HG03039 (cell line): ENCODE measurements around the gene DUSP10.

Source experiments
- ATAC-seq: cut with Tn5 transposase; IDR thresholded peaks from one replicate; pipeline ENCODE4 v1.9.1; 2021; ENCODE audit warnings: mild to moderate bottlenecking, moderate library complexity; ENCODE audit not compliant: unreplicated experiment

Gene DUSP10

GRCh38 chr1:221696027-221696426 is 45.9 kb downstream of the DUSP10 start:
- ATAC-seq, result no peak

- ATAC-seq, result no peak
These were observed 46.6 kb downstream of the DUSP10 start for GRCh38 chr1:221695301-221695700.

- ATAC-seq, result no peak
These were observed 47.8 kb downstream of the DUSP10 start for GRCh38 chr1:221694109-221694508.

- no peak for ATAC-seq
These were observed 48.8 kb downstream of the DUSP10 start for GRCh38 chr1:221693087-221693486.

GRCh38 chr1:221692643-221693042 is 49.2 kb downstream of the DUSP10 start:
- no peak for ATAC-seq

GRCh38 chr1:221691261-221691660 is 50.6 kb downstream of the DUSP10 start:
- no peak for ATAC-seq

- ATAC-seq, result no peak
These were observed 51.0 kb downstream of the DUSP10 start for GRCh38 chr1:221690858-221691257.

- ATAC-seq, result no peak
These were observed 52.8 kb downstream of the DUSP10 start for GRCh38 chr1:221689138-221689537.

GRCh38 chr1:221688488-221688843 is 53.4 kb downstream of the DUSP10 start:
- ATAC-seq, result no peak

GRCh38 chr1:221687836-221688487 is 53.9 kb downstream of the DUSP10 start:
- ATAC-seq, result no peak

- no peak for ATAC-seq
These were observed 58.2 kb downstream of the DUSP10 start for GRCh38 chr1:221683681-221684080.

GRCh38 chr1:221680085-221680484 is 61.8 kb downstream of the DUSP10 start:
- no peak for ATAC-seq

GRCh38 chr1:221678014-221678413 is 63.9 kb downstream of the DUSP10 start:
- no peak for ATAC-seq

GRCh38 chr1:221675880-221676800 is 65.7 kb downstream of the DUSP10 start:
- ATAC-seq, result no peak

GRCh38 chr1:221672965-221673364 is 68.9 kb downstream of the DUSP10 start:
- no peak for ATAC-seq

GRCh38 chr1:221672239-221672645 is 69.6 kb downstream of the DUSP10 start:
- ATAC-seq, result no peak

GRCh38 chr1:221670081-221670480 is 71.8 kb downstream of the DUSP10 start:
- no peak for ATAC-seq

- no peak for ATAC-seq
These were observed 72.4 kb downstream of the DUSP10 start for GRCh38 chr1:221669441-221669840.

GRCh38 chr1:221667504-221667903 is 74.4 kb downstream of the DUSP10 start:
- peak; percentile 93 for ATAC-seq

- ATAC-seq, result no peak
These were observed 77.6 kb downstream of the DUSP10 start for GRCh38 chr1:221664253-221664652.

- ATAC-seq, result no peak
These were observed 78.6 kb downstream of the DUSP10 start for GRCh38 chr1:221663321-221663720.

- ATAC-seq, result no peak
These were observed 86.1 kb downstream of the DUSP10 start for GRCh38 chr1:221655766-221656305.
